ENCODE results near the gene RCAN1. TPM values are rescaled to one million over a fixed set of nuclear protein-coding genes. Genes with fewer than 3 reads are reported as not detected.

Gene RCAN1
- total and polyA plus RNA-seq, 9 of the 15 experiments (the other 6 are each of a cell fraction or from before 2014, with no cell fraction given), result 4.4 to 16.5 (median 12.3) TPM

DNA sequence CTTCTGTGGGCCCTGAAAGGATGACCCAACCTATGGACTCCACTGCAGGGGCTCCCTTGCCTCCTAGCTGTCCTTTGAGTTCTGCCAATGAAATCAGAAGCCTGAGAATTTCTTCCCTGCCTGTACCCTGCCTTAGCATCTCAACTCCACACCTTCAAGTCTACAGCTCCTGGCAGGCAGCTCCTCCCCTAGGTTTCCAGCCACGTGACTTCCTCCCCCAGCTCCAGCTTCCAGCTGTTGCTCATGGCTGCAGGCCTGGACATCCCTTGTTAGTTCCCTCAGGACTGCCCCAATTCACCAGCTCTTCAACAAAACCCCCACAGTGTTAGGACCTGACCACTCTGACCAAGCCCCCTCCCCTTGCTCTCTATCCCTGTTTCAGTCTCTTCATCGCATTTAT is 2.4 kb downstream of the RCAN1 start (continued):
- TF ChIP-seq, protein P1, sequence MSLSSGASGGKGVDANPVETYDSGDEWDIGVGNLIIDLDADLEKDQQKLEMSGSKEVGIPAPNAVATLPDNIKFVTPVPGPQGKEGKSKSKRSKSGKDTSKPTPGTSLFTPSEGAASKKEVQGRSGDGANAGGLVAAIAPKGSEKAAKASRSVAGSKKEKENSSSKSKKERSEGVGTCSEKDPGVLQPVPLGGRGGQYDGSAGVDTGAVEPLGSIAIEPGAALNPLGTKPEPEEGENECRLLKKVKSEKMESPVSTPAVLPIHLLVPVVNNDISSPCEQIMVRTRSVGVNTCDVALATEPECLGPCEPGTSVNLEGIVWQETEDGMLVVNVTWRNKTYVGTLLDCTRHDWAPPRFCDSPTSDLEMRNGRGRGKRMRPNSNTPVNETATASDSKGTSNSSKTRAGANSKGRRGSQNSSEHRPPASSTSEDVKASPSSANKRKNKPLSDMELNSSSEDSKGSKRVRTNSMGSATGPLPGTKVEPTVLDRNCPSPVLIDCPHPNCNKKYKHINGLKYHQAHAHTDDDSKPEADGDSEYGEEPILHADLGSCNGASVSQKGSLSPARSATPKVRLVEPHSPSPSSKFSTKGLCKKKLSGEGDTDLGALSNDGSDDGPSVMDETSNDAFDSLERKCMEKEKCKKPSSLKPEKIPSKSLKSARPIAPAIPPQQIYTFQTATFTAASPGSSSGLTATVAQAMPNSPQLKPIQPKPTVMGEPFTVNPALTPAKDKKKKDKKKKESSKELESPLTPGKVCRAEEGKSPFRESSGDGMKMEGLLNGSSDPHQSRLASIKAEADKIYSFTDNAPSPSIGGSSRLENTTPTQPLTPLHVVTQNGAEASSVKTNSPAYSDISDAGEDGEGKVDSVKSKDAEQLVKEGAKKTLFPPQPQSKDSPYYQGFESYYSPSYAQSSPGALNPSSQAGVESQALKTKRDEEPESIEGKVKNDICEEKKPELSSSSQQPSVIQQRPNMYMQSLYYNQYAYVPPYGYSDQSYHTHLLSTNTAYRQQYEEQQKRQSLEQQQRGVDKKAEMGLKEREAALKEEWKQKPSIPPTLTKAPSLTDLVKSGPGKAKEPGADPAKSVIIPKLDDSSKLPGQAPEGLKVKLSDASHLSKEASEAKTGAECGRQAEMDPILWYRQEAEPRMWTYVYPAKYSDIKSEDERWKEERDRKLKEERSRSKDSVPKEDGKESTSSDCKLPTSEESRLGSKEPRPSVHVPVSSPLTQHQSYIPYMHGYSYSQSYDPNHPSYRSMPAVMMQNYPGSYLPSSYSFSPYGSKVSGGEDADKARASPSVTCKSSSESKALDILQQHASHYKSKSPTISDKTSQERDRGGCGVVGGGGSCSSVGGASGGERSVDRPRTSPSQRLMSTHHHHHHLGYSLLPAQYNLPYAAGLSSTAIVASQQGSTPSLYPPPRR (CRISPR knock-in tag; IDR thresholded peaks at IDR 0.05; ENCODE audit: borderline replicate concordance), result no peak
- no peak for TF ChIP-seq ZNF24 (IDR thresholded peaks at IDR 0.05)
- no peak for TF ChIP-seq KAT8 (IDR thresholded peaks at IDR 0.05; ENCODE audit: low read depth)
- TF ChIP-seq STAT5A (IDR thresholded peaks at IDR 0.05; ENCODE audit: borderline replicate concordance, low read length), result no peak
- TF ChIP-seq PHTF2 (CRISPR knock-in tag; IDR thresholded peaks at IDR 0.05), result no peak
- TF ChIP-seq RAD51 (IDR thresholded peaks at IDR 0.05; ENCODE audit: borderline replicate concordance, low read depth), result peak; percentile 86
- TF ChIP-seq SETDB1 (IDR thresholded peaks at IDR 0.05; ENCODE audit: low read length), result no peak
- no peak for TF ChIP-seq NFRKB (IDR thresholded peaks at IDR 0.05; ENCODE audit: low read depth)
- TF ChIP-seq, protein P2, sequence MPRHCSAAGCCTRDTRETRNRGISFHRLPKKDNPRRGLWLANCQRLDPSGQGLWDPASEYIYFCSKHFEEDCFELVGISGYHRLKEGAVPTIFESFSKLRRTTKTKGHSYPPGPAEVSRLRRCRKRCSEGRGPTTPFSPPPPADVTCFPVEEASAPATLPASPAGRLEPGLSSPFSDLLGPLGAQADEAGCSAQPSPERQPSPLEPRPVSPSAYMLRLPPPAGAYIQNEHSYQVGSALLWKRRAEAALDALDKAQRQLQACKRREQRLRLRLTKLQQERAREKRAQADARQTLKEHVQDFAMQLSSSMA (CRISPR knock-in tag; IDR thresholded peaks at IDR 0.05), result no peak
- TF ChIP-seq MYC (IDR thresholded peaks at IDR 0.05; ENCODE audit: low read depth, low read length), result no peak
- TF ChIP-seq MYC (CRISPR knock-in tag; IDR thresholded peaks at IDR 0.05; ENCODE audit: borderline replicate concordance, low read depth), result no peak
- TF ChIP-seq, protein P3, sequence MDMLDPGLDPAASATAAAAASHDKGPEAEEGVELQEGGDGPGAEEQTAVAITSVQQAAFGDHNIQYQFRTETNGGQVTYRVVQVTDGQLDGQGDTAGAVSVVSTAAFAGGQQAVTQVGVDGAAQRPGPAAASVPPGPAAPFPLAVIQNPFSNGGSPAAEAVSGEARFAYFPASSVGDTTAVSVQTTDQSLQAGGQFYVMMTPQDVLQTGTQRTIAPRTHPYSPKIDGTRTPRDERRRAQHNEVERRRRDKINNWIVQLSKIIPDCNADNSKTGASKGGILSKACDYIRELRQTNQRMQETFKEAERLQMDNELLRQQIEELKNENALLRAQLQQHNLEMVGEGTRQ (CRISPR knock-in tag; IDR thresholded peaks at IDR 0.05), result peak; percentile 92
- no peak for TF ChIP-seq ARNT (IDR thresholded peaks at IDR 0.05)
- no peak for TF ChIP-seq STAG1 (CRISPR knock-in tag; IDR thresholded peaks at IDR 0.05; ENCODE audit: borderline replicate concordance)
- TF ChIP-seq PHF8 (IDR thresholded peaks at IDR 0.05; ENCODE audit: borderline replicate concordance, low read length), result no peak
- no peak for TF ChIP-seq ZNF561 (CRISPR knock-in tag; conservative IDR thresholded peaks at IDR 0.05)
- no peak for TF ChIP-seq MEIS2 (IDR thresholded peaks at IDR 0.05; ENCODE audit: partially characterized antibody)
- TF ChIP-seq, protein P4, sequence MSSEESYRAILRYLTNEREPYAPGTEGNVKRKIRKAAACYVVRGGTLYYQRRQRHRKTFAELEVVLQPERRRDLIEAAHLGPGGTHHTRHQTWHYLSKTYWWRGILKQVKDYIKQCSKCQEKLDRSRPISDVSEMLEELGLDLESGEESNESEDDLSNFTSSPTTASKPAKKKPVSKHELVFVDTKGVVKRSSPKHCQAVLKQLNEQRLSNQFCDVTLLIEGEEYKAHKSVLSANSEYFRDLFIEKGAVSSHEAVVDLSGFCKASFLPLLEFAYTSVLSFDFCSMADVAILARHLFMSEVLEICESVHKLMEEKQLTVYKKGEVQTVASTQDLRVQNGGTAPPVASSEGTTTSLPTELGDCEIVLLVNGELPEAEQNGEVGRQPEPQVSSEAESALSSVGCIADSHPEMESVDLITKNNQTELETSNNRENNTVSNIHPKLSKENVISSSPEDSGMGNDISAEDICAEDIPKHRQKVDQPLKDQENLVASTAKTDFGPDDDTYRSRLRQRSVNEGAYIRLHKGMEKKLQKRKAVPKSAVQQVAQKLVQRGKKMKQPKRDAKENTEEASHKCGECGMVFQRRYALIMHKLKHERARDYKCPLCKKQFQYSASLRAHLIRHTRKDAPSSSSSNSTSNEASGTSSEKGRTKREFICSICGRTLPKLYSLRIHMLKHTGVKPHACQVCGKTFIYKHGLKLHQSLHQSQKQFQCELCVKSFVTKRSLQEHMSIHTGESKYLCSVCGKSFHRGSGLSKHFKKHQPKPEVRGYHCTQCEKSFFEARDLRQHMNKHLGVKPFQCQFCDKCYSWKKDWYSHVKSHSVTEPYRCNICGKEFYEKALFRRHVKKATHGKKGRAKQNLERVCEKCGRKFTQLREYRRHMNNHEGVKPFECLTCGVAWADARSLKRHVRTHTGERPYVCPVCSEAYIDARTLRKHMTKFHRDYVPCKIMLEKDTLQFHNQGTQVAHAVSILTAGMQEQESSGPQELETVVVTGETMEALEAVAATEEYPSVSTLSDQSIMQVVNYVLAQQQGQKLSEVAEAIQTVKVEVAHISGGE (CRISPR knock-in tag; IDR thresholded peaks at IDR 0.05), result no peak
- TF ChIP-seq RUNX1 (IDR thresholded peaks at IDR 0.05; ENCODE audit: low read depth), result no peak
- no peak for TF ChIP-seq PHB2 (IDR thresholded peaks at IDR 0.05; ENCODE audit: low read depth)
